C4-2B (cell line): Measurements from ENCODE around the gene SHC1.

Experiments
- CTCF ChIP-seq: fragments of 450-650 bp; conservative IDR thresholded peaks from 2 replicates; pipeline ENCODE4 v1.5.1; 2017; ENCODE audit warnings: mild to moderate bottlenecking
- ZFX ChIP-seq: fragments of 450-650 bp; IDR thresholded peaks from 2 replicates; pipeline ENCODE4 v1.6.1; 2017

GRCh38 chr1:154968731-154969130 lies 1.8 kb downstream of the SHC1 start:
- TF ChIP-seq CTCF (no peak), ZFX (no peak)
